HFFc6 (cell line): ENCODE results near the gene LNPK. TPM values are rescaled to one million over a fixed set of nuclear protein-coding genes. Genes with fewer than 3 reads are reported as not detected.

Source experiments
- DNase-seq: peaks from one replicate; pipeline ENCODE4 v3.0.0-alpha.2; 2018
- H3K27ac Mint-ChIP-seq: 2 replicates; pipeline ENCODE4 v1.8.0; 2020; ENCODE audit warnings: mild to moderate bottlenecking, mixed read lengths
- H3K27me3 Mint-ChIP-seq: 2 replicates; pipeline ENCODE4 v1.8.0; 2021; ENCODE audit warnings: mild to moderate bottlenecking, moderate library complexity, mixed read lengths; ENCODE audit not compliant: insufficient read depth
- H3K36me3 Mint-ChIP-seq: 2 replicates; pipeline ENCODE4 v1.8.0; 2021; ENCODE audit warnings: low read depth, mixed read lengths
- H3K4me1 Mint-ChIP-seq: 2 replicates; pipeline ENCODE4 v1.8.0; 2020; ENCODE audit warnings: low read depth, mixed read lengths
- H3K4me3 Mint-ChIP-seq: 2 replicates; pipeline ENCODE4 v1.8.0; 2020; ENCODE audit warnings: mild to moderate bottlenecking, moderate library complexity, mixed read lengths
- H3K9me3 Mint-ChIP-seq: 2 replicates; pipeline ENCODE4 v1.8.0; 2020; ENCODE audit warnings: mild to moderate bottlenecking, mixed read lengths
- CTCF ChIP-seq: fragments of 200-600 bp; sonication (generic); IDR thresholded peaks from 2 replicates; pipeline ENCODE4 v1.5.0; 2021; ENCODE audit warnings: antibody characterized with exemption, mild to moderate bottlenecking
- total RNA-seq, 6 experiments: library from RNA; stranded (reverse); fragmentation: NEBNext Ultra II Directional; extraction: Animal tissue kit (Norgen Biotek cat#: 25700); gene quantifications; 2 replicates in 1 of 6; 3 replicates in 5 of 6; pipeline ENCODE4 v1.2.3, GENCODE V29; 2021

LNPK gene
- total RNA-seq, 6 experiments from 2014 or later = 54.9 to 78.3 (median 61.3) TPM

- no peaks in the 10 kb centered on the region for H3K9me3 Mint-ChIP-seq
- no peak overlapping the region for H3K4me3 Mint-ChIP-seq
Measured at GRCh38 chr2:176009445-176009844, 7.4 kb upstream of the LNPK start.

GRCh38 chr2:176004934-176005333, 2.9 kb upstream of the LNPK start:
- H3K9me3 Mint-ChIP-seq = no peaks in the 10 kb centered on the region
- H3K27me3 Mint-ChIP-seq = no peaks in the 10 kb centered on the region
- no peak overlapping the region for H3K27ac Mint-ChIP-seq
- no peak for DNase-seq
- TF ChIP-seq CTCF = no peak
- peaks cover 9% of the 10 kb centered on the region for H3K4me1 Mint-ChIP-seq
- no peak overlapping the region for H3K4me3 Mint-ChIP-seq
- H3K36me3 Mint-ChIP-seq = no peaks in the 10 kb centered on the region

More at GRCh38 chr2:176009445-176009844, 7.4 kb upstream of the LNPK start:
- no peaks in the 10 kb centered on the region for H3K36me3 Mint-ChIP-seq
- H3K27me3 Mint-ChIP-seq = peaks cover 5% of the 10 kb centered on the region; the same call in 1 of the 2 replicates
- no peak for TF ChIP-seq CTCF
- DNase-seq = no peak
- no peak overlapping the region for H3K27ac Mint-ChIP-seq
- no peaks in the 10 kb centered on the region for H3K4me1 Mint-ChIP-seq

- H3K27ac Mint-ChIP-seq = no peak overlapping the region
- TF ChIP-seq CTCF = no peak
- peaks cover 18% of the 10 kb centered on the region for H3K4me1 Mint-ChIP-seq
- H3K4me3 Mint-ChIP-seq = no peak overlapping the region
- H3K27me3 Mint-ChIP-seq = no peaks in the 10 kb centered on the region
- H3K9me3 Mint-ChIP-seq = no peaks in the 10 kb centered on the region
- no peak for DNase-seq
- no peaks in the 10 kb centered on the region for H3K36me3 Mint-ChIP-seq
Measured at GRCh38 chr2:176003958-176004357, 1.9 kb upstream of the LNPK start.

- DNase-seq = no peak
- TF ChIP-seq CTCF = no peak
- no peaks in the 10 kb centered on the region for H3K9me3 Mint-ChIP-seq
- peak overlapping the region; percentile 94 for H3K4me3 Mint-ChIP-seq
- H3K27me3 Mint-ChIP-seq = no peaks in the 10 kb centered on the region
- peak overlapping the region; percentile 82 for H3K27ac Mint-ChIP-seq
- no peaks in the 10 kb centered on the region for H3K36me3 Mint-ChIP-seq
- H3K4me1 Mint-ChIP-seq = peaks cover 19% of the 10 kb centered on the region
Measured at GRCh38 chr2:176002688-176003210, 682 bp upstream of the LNPK start.

GRCh38 chr2:176001281-176001915, 669 bp downstream of the LNPK start:
- Mint-ChIP-seq H3K27me3 (no peaks in the 10 kb centered on the region), H3K4me3 (peak overlapping the region; percentile 94), H3K4me1 (peaks cover 19% of the 10 kb centered on the region), H3K36me3 (no peaks in the 10 kb centered on the region), H3K27ac (peak overlapping the region; percentile 82), H3K9me3 (no peaks in the 10 kb centered on the region)
- DNase-seq = peak; percentile 11
- TF ChIP-seq CTCF = no peak
